AG09309 (cell line): ENCODE results near the gene HOATZ.

Experiments used
- DNase-seq: peaks from one replicate; pipeline ENCODE4 v3.0.0-alpha.2; 2010; ENCODE audit warnings: low read depth
- H3K4me3 ChIP-seq: 2 replicates; pipeline ENCODE4 v1.5.1; 2011; ENCODE audit warnings: mild to moderate bottlenecking, low read depth, low read length, moderate library complexity; ENCODE audit not compliant: control insufficient read depth
- CTCF ChIP-seq: IDR thresholded peaks from 2 replicates; pipeline ENCODE4 v1.5.1; 2011; ENCODE audit warnings: mild to moderate bottlenecking, low read depth, low read length, inconsistent platforms; ENCODE audit not compliant: insufficient read depth, control insufficient read depth; ENCODE audit errors: missing control alignments

The HOATZ gene

GRCh38 chr11:111561306-111561705 lies 46.7 kb downstream of the HOATZ start:
- no peak for DNase-seq
- H3K4me3 ChIP-seq: no peak overlapping the region
- no peak for TF ChIP-seq CTCF

GRCh38 chr11:111561791-111562325 lies 47.3 kb downstream of the HOATZ start:
- H3K4me3 ChIP-seq: no peak overlapping the region
- TF ChIP-seq CTCF: no peak
- DNase-seq: no peak

GRCh38 chr11:111562692-111563389 lies 48.3 kb downstream of the HOATZ start:
- no peak for DNase-seq
- no peak overlapping the region for H3K4me3 ChIP-seq
- no peak for TF ChIP-seq CTCF

GRCh38 chr11:111565114-111565720 lies 50.6 kb downstream of the HOATZ start:
- TF ChIP-seq CTCF: peak; percentile 78
- DNase-seq: no peak
- no peak overlapping the region for H3K4me3 ChIP-seq

- TF ChIP-seq CTCF: no peak
- no peak for DNase-seq
These were observed 51.7 kb downstream of the HOATZ start for GRCh38 chr11:111566324-111566723.

GRCh38 chr11:111569476-111569875 lies 54.9 kb downstream of the HOATZ start:
- no peak overlapping the region for H3K4me3 ChIP-seq
- TF ChIP-seq CTCF: no peak
- no peak for DNase-seq

More at GRCh38 chr11:111566324-111566723, 51.7 kb downstream of the HOATZ start:
- H3K4me3 ChIP-seq: no peak overlapping the region
